Left forelimb (tissue), 1 donor: Measurements from ENCODE around the gene RPL14.
A peak's percentile ranks its signal among the peaks of the same experiment; 100 is the strongest.

Experiments
- DNase-seq: peaks from one replicate; pipeline ENCODE4 v3.0.0-alpha.2; 2018; ENCODE audit warnings: low spot score

Gene RPL14

DNA sequence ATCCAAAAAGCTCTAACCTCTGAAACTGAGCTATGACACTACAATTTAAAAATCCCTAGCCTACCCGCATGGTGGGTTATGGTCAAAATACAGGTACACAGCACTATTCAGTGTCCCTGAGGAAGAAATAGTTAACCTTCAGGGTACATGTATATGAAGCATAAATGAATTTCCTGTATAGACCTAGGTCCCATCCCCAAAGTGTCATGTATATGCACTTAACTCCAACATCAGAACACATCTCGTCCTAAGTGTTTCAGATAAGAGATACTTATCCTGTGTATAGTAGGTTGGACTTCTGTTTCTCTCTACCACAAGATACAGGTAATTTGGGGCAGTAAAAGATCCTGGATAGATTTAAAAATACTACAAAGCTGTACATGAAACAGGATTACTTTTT is 6.4 kb downstream of the RPL14 start:
- no peak for DNase-seq

DNA sequence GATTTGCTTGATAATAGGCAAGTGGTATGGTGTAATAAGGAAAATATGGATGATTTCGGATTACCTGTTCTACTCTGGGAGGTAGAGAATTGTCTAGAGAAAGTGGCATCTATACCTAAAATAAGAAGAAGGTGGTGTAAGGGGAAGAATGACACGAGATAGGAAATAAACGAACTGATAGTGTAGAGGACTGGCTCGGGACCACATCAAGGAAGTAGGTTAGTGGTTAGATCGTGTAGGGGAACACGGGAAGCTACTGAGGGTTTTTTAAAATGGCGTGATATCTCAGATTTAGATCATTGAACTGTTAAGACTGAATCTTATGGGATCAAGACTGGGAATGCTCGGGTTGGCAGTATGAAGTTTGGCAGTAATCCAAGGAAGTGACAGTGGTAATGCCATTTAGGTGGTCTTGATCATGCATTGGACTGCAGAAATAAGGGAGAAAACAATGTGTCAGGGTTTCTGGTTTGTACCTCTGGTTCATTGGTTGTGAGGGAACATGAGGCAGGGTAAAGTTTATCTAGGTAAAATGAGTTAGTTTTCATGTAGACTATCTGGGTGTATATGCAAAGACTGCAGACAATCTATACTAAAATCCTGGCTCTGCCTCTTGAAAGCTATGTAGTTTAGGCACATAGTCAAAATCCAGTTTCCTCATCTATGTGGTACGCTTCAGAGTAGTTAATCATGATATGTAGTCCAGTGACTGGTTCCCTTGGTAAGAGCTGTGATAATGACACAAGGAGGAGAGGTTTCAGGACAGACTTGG is 7.4 kb downstream of the RPL14 start:
- no peak for DNase-seq

DNA sequence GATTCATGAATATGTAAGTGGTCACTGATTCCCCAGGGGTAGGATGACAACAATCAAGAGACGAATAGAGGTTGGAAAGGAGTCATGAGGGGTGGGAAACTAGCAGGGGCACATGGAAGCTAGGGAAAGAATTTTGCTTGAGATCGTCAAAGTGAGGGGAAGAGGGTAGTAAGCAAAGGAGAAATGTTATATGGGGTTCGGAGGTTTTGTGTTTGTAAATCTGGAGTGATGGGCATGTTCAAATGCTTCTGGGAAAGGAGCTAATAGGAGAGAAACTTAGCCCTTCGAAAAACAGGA is 7.9 kb downstream of the RPL14 start:
- DNase-seq, result no peak

DNA sequence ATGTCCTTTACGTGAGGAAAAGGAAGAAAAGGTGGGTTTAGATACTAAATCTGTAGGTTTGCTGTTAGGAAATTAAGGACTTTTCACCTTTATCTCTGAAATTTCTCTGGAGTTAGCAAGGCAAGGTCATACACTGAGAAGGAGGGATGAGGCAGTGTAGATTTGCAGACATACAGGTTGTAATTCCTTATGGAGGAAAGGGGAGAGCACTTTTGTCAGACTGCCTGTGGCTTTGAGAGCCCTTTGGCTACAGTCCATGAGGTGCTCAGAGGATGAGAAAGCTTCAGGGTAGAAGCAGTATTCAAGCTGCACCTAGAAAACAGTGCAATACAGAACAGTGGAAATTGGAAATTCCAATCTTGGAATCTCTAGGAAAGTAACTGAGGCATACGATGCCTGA is 8.3 kb downstream of the RPL14 start:
- DNase-seq, result no peak

DNA sequence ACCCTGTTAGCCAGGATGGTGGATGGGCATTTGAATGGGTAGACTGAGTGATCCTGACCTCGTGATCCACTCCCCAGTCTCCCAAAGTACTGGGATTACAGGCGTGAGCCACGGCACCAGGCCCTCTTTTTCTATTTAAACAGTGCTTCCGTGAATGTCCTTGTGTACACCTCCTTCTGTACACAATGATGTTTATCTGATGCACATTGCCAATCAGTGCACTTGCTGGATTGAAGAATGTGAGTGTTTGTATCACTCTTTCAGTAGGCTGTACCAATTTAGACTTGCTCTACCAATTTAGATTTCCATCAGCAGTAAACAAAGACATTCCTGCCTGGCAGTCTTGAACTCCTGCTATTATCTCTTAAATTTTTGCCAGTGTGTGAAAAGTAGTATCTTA is 10.9 kb downstream of the RPL14 start:
- DNase-seq, result no peak

DNA sequence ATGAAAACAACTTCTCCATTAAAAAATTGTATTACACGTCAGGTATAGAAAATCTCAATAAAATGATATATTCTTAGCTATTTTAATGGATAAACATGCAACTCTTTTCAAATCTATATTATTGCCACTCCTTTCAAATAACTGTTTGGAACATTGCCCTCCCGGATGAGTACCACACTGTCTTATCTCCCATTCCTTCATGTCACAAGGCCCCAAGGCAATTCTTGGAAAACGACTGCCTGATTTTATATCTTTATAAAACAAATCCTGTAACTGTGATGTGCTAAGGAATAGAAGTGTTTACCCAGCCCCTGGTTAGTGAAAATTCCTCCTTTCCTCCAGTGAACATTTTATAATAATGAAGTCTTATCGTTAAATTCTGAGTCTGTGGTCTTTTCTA is 13.6 kb downstream of the RPL14 start:
- DNase-seq, result no peak

DNA sequence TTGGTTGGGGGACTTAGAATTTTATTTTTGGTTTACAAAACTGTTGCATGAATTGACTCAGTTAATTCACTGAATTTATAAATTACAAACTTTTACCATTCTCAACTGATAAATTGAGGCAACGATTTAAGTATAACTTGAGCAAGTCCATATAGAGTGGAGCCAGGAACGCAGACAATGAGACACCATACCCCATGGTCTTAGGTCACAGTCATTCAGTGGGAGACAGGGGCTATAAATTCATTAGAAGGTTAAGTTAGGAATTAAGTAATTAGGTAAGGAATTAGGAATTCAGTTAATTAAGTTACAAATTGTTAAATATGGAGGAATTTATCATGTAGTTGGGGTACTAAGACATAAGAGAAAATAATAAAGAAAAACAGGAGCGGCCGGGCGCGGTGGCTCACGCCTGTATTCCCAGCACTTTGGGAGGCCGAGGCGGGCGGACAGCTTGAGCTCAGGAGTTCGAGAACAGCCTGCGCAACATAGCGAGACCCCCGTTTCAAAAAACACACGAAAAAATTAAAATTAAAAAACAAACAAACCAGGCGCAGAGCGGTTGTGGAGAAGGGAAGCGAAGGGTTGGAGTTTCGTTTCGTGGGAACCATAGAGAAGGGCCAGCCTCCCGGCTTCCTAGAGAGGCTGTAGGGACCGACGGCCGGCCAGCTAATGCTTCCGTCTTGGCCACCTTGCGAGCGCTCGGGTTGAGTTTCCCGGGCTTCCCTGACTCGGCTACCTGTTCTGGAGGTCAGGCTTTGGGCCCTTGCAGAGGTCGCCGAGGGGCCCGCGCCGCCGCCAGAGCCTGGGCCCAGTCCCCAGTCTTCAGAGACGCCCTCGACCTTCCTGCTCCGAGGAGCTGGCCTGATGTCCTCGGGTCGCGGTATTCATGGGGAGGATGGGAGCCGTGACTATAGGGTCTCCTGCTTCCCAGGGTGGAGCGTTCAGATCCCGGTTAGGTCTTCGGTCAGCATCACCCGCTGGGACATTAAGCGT is 19.6 kb downstream of the RPL14 start, which contains the start of gene ZNF619:
Gene ZNF619 (plus strand): TSS at position 645 of the 993 bp plus-strand sequence. CDS start 858 bp downstream, outside the sequence.
- peak; percentile 83 for DNase-seq

DNA sequence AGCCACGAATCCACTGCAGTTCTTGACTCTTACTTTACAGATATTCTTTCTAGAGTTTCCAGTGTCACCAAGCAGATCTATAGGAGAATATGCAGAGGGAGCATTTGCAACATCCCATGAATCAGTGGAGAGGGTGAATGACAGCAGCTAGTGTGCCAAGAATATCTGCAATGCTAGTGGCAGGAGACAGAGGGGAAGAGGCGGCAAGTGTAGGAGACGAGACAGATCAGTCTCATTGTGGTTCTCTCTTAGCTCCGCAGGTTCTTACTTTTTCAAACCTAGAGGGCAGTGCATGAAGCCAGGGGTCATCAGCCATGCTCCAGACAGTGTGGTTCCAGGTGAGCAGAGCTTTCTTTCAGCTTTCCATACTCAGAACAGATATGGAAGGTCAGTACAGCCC is 20.5 kb downstream of the RPL14 start:
- no peak for DNase-seq

DNA sequence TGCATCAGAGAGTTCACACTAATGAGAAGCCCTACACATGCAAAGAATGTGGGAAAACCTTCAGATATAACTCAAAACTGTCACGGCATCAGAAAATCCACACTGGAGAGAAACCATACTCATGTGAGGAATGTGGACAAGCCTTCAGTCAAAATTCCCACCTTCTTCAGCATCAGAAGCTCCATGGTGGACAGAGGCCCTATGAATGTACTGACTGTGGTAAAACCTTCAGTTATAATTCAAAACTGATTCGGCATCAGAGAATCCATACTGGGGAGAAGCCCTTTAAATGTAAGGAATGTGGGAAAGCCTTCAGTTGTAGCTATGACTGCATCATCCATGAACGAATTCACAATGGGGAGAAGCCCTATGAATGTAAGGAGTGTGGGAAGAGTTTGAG is 30.0 kb downstream of the RPL14 start:
- no peak for DNase-seq

DNA sequence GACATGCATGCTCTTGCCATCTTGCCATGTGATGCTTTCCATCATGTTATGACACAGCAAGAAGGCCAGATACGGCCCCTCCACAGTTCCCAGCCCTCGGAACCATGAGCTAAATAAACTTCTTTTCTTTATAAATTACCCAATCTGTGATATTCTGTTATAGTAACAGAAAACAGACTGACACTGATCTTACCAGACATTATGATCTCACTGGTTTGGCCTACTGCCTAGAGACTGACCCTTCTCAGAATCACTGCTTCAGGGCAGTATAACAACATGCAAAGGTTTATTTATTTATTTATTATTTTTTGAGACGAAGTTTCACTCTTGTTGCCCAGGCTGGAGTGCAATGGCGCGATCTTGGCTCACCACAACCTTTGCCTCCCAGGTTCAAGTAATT is 33.8 kb downstream of the RPL14 start:
- no peak for DNase-seq

DNA sequence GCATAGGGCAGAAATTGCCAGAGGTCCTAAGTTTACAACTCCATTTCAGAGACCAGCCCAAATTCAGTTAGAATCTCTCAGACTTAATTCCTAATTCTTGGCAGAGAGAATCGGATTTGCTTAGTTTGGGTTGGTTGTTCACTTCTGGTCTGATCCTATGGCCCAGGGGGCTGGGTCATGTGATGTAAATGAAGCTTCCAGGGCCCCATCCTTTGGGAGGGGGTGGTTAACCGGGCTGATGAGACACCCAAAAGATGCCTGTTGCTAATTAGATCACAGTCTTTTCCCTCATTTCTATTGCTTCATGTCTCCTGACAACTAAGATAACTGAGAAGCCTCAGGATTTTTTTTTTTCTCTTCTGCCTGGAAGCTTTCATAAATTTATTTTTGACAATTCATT is 37.6 kb downstream of the RPL14 start:
- no peak for DNase-seq

DNA sequence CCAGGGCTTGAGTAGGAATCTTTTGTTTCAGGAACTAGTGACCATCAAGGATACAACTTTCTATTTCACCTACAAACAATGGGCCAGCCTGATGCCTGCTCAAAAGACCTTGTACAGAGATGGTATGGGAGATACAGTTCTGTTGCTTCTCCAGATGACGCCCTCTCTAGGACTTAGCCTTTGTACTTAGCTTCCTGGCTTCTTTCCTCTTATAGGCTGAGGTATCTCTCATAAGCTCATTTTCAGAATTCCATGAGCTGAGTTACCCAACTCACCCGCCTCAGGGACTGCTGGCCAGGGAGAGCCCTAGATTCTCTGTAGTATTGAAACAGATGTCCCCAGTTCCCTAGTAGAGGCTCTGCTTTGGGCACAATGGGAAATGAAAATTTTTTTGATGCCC is 40.1 kb downstream of the RPL14 start:
- no peak for DNase-seq

DNA sequence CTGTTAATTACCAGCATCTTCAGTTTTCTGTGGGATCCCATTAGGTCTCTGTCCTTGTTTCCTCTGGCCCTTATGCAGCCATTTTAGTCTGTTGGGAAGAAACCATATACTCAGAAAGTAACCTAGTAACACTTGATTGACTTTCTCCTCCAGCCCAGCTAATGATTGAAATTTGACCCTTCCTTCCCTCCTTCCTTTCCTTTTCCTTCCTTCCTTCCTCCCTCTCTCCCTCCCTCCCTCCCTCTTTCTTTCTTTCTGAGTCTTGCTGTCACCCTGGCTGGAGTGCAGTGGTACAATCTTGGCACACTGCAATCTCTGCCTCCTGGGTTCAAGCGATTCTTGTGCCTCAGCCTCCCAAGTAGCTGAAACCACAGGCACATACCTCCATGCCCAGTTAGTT is 42.8 kb downstream of the RPL14 start:
- DNase-seq, result no peak

DNA sequence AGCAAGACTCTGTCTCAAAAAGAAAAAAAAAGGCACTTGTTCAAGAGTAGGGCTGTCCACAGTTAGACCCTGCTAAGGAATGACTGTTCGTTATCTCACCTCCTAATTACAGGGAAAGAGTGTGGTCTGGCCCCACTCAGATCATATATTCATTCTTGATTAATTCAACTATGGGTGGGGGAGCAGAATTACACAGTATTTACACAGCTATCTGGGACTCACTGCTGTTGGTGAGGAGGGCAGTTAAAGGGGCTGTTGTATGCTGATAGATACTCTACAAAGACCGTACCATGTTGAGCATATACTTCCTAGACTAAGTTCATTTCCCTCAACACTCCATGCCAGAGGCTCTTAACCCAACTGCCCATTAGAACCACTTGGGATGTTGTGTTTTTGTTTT is 44.9 kb downstream of the RPL14 start:
- no peak for DNase-seq

DNA sequence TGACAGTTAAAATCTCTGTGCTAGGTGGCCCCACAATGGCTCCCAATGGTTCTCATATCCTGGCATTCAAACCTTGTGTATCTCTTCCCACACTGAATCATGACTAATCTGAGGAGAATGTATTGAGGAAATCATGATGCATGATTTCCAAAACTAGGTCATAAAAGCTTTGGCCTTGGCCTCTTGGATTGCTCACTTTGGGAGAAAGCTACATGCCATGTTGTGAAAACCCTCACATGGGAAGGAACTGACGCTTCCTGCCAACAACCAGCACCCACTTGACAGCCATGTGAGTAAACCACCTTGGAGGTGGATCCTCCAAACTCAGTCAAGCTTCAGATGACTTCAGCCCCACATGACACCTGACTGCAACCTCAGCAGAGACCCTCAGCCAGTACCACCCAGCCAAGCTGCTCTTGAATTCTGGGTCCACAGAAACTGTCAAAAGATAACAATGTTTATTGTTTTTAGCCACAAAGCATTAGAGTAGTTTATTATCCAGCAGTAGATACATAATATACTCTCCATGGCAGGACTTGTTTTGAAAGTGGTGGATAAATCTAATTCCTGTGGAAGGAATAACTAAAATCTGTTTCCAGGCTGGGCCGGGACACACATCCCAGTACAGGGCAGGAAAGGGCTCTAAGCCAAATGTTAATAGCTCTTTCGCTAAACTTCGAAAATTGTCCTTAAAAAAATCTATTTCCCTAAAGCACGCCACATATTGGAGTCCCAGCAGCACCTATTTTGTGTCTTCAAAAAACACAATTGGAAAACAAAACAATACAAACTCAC is 47.7 kb downstream of the RPL14 start:
- DNase-seq, result no peak

DNA sequence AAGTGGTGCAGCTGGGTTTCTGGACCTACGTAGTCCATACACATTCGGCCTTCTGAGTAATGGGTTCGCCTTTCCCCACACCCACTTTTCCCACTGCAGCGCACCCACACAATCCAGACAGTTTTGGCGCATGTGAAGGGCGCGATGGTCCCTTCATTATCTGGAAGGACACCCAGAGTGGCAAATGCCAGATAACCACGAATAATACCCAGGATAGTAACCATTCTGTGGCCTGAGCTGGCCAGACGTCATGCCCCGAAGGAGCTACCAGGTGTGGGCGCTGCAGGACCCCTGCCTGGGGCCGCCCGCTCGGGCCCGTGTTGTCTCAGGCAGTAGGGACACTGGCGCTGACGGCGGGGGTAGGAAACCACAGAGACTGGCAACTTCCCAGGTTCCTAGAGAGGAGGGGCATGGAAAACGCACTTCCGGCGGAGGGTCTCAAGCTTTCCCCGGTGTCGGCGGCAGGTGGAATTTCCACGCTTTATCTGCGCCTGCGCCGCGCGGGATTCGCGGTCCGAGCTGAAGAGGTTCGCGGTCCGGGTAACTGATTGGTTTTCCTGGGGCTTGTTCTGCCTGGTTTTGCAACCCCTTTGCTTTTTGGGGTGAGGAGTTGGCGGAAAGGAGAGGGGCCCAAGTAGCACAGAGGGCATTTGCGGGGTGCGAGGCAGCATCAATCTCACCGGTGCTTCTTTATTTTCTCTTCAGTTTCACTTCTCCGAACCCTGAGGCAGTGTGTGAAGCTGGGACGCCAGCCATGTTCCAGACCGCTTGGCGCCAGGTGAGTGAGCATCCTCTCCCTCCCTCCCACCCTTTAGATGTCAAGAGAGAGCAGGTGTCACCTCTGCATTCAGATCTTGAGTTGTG is 48.7 kb downstream of the RPL14 start, which contains the start of gene ZNF620:
Gene ZNF620 (plus strand): TSS at position 441 of the 864 bp plus-strand sequence. CDS start 314 bp downstream, at position 755.
- peak; percentile 78 for DNase-seq

DNA sequence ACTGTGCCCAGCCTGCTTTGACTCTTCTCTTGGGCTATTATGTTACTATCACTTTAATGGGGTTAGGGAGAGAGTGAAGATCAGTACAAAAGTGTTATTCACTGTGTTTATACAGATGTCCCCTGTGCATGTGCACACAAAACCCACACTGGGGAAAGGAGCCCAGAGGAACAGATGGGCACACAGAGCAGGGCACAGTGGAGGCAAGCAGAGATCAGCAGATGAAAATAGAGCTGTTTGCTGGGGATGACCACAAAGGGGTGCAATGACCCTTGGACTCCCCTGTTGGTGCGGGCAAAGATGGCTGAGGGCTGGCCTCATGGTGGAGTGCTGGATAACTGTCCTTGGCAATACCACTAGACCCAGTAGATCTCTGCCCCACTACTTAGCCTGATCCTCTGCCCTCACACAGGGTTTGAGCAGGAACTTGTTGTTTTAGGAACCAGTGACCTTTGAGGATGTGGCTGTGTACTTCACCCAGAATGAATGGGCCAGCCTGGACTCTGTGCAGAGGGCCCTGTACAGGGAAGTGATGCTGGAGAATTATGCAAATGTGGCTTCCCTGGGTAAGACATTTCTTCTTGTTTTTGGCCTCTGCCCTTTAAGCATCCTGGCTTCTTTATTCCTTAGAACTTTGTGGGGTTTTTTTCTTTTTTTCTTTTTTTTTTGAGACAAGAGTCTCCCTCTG is 54.0 kb downstream of the RPL14 start:
- no peak for DNase-seq

DNA sequence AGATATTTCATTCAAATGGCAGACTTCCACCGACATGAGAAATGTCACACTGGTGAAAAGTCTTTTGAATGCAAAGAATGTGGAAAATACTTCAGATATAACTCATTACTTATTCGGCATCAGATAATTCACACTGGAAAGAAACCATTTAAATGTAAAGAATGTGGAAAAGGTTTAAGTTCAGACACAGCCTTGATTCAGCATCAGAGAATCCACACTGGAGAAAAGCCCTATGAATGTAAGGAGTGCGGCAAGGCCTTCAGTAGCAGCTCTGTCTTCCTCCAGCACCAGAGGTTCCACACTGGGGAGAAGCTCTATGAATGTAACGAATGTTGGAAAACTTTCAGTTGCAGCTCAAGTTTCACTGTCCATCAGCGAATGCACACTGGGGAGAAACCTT is 59.1 kb downstream of the RPL14 start:
- no peak for DNase-seq

DNA sequence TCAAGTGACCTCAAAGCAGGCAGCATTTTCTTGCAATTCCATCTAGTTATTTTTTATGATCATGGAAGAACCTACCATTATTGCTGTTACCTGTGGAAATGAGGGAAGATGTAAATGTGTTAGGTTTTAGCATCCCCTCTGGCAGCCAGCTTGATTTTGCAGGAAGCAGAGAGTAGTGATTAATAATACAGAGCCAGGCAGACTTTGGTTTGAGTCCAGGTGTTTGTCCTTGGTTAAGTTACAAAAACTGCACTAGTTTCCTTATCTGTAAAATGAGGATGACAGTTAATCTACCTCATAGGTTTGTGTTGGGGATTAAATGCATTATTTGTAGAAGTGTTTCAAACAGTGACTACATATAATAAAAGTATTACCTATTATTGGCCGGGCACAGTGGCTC is 60.9 kb downstream of the RPL14 start:
- no peak for DNase-seq
